CD4-positive, alpha-beta T cell (primary cell): ENCODE data around the gene GRN. TPM values are rescaled to one million over a fixed set of nuclear protein-coding genes. Genes with fewer than 3 reads are reported as not detected.
"Not testable (repeated sequence)": the region's sequence is repeated elsewhere in the genome, so short reads cannot be mapped to it uniquely, and the experiment has no call there.

ENCODE experiments used
- ATAC-seq: fragments of 200-7000 bp; cut with Tn5 transposase; one replicate; pipeline ENCODE4 v1.10.0; 2022; ENCODE audit warnings: mild to moderate bottlenecking; ENCODE audit not compliant: poor library complexity
- CTCF ChIA-PET: fragments of 350-600 bp; sonication (Branson Sonifier 250); formaldehyde crosslinking; loops from one replicate; lab custom pipeline; 2021; ENCODE audit warnings: antibody characterized with exemption, inconsistent platforms; lab: Charles Lee
- POLR2A ChIA-PET: fragments of 350-600 bp; sonication (Branson Sonifier 250); formaldehyde crosslinking; loops from one replicate; lab custom pipeline; 2021; ENCODE audit warnings: antibody characterized with exemption, inconsistent platforms; lab: Charles Lee
- DNase-seq, 14 experiments: peaks; one replicate each; pipeline ENCODE4 v3.0.0-alpha.2; 2013 to 2020; ENCODE audit warnings: mixed read lengths in 2 of 14
- H3K27ac ChIP-seq, 2 donors: one replicate each; pipeline versions ENCODE4 v1.5.1 to v1.7.0; 2013; ENCODE audit warnings: low read length in 2 of 2, low read depth in 1 of 2, mild to moderate bottlenecking in 1 of 2
- H3K27me3 ChIP-seq, 2 experiments: 1 replicate in 1 of 2; 2 replicates in 1 of 2; pipeline versions ENCODE4 v1.6.1 to v1.7.0; 2013; ENCODE audit warnings: low read length in 2 of 2, control low read depth in 1 of 2, mild to moderate bottlenecking in 1 of 2, moderate library complexity in 1 of 2; ENCODE audit not compliant: insufficient read depth in 2 of 2, control insufficient read depth in 1 of 2
- H3K36me3 ChIP-seq: one replicate; pipeline ENCODE4 v1.6.1; 2013; ENCODE audit warnings: low read length, control low read depth; ENCODE audit not compliant: insufficient read depth
- H3K4me1 ChIP-seq: one replicate; pipeline ENCODE4 v1.6.1; 2013; ENCODE audit warnings: low read length, control low read depth; ENCODE audit not compliant: insufficient read depth
- H3K4me3 ChIP-seq: one replicate; pipeline ENCODE4 v1.5.1; 2013; ENCODE audit warnings: mild to moderate bottlenecking, low read length, moderate library complexity
- H3K9me3 ChIP-seq, 2 experiments: 1 replicate in 1 of 2; 2 replicates in 1 of 2; pipeline versions ENCODE4 v1.6.1 to v1.7.0; 2013; ENCODE audit warnings: low read length in 2 of 2, mild to moderate bottlenecking in 2 of 2, control low read depth in 1 of 2, moderate library complexity in 1 of 2; ENCODE audit not compliant: control insufficient read depth in 1 of 2, insufficient read depth in 1 of 2
- H3K27ac Mint-ChIP-seq: one replicate; pipeline ENCODE4 v1.8.0; 2020; ENCODE audit warnings: mixed read lengths
- H3K27me3 Mint-ChIP-seq: one replicate; pipeline ENCODE4 v1.8.0; 2021; ENCODE audit warnings: mixed read lengths
- H3K36me3 Mint-ChIP-seq: one replicate; pipeline ENCODE4 v1.8.0; 2021; ENCODE audit warnings: low read depth, mixed read lengths
- H3K4me1 Mint-ChIP-seq: one replicate; pipeline ENCODE4 v1.8.0; 2021; ENCODE audit warnings: low read depth, mixed read lengths
- H3K4me3 Mint-ChIP-seq: one replicate; pipeline ENCODE4 v1.8.0; 2020; ENCODE audit warnings: mild to moderate bottlenecking, mixed read lengths
- H3K9me3 Mint-ChIP-seq: one replicate; pipeline ENCODE4 v1.8.0; 2020; ENCODE audit warnings: mixed read lengths
- intact Hi-C, 2 experiments: fragments of 100-400 bp; cut with DNase I in 1 of 2; cut with micrococcal nuclease in 1 of 2; formaldehyde crosslinking; loops; one replicate each; pipeline versions ENCODE4 v1.15.1 to v1.9.0; 2023 to 2025; cut with DNase I, micrococcal nuclease
- total RNA-seq, 174 experiments: library from RNA in 2 of 174; stranded (reverse) in 2 of 174; gene quantifications; one replicate each; pipeline ENCODE4 v1.2.3 and lab custom pipeline; 2021 to 2026
- TF ChIP-seq, protein P1 (sequence below): fragments of 200-600 bp; IDR thresholded peaks from one replicate; pipeline ENCODE4 v1.8.0; 2022; ENCODE audit warnings: antibody characterized with exemption, mild to moderate bottlenecking

The GRN gene
- total RNA-seq, 2 experiments from 2014 or later, result 15.3 to 16.1 TPM

DNA sequence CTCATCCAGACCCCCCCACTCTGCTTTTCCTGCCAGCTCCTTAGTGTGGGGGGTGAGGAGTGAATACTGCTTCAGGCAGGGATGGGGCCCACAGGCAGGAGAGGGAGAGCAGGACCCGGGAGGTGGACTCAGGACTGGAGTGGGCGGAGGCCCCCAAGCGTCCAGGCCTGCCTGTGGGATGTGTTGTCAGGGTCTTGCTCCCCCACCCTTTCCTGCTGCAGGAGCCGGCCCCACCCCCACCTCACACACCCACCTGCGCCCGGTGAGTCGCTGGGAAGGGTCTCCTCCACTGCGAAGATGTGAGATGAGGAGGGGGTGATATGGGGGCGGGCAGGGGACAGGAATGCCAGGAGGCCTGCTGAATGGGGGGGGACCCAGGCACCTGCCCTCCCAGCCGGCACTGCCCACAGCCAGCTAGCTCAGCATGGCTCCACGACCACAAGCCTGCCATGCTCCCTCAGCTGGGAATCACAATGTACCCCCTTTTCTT, 17.4 kb downstream of the GRN start:
- peaks cover 21 to 22% of the 10 kb centered on the region in 2 experiments for H3K27me3 ChIP-seq
- POLR2A ChIA-PET, result interaction anchor here (1.7 to 2.1 kb wide), 2 partner anchors 8 to 17 kb away, joined by 7 to 14 read pairs; partner anchors contain the start of gene GRN
- no peaks in the 10 kb centered on the region for H3K36me3 ChIP-seq
- intact Hi-C loops, result no loop called here
- H3K9me3 ChIP-seq, result no peaks in the 10 kb centered on the region
- H3K9me3 Mint-ChIP-seq, result no peaks in the 10 kb centered on the region
- H3K4me3 ChIP-seq, result no peak overlapping the region
- H3K36me3 Mint-ChIP-seq, result no peaks in the 10 kb centered on the region
- DNase-seq (peak in 1 of 14 experiments; percentile 38), ATAC-seq (no peak)
- CTCF ChIA-PET, result interaction anchor here (1.3 to 1.5 kb wide), 3 partner anchors 8 to 153 kb away, joined by 3 to 7 read pairs (median 3); partner anchors contain the start of gene GRN
- H3K27me3 Mint-ChIP-seq, result peaks cover 45% of the 10 kb centered on the region
- no peak overlapping the region for H3K27ac ChIP-seq
- no peak overlapping the region for H3K4me3 Mint-ChIP-seq
- H3K4me1 ChIP-seq, result peaks cover 13% of the 10 kb centered on the region
- H3K27ac Mint-ChIP-seq, result no peak overlapping the region
- TF ChIP-seq, protein P1, sequence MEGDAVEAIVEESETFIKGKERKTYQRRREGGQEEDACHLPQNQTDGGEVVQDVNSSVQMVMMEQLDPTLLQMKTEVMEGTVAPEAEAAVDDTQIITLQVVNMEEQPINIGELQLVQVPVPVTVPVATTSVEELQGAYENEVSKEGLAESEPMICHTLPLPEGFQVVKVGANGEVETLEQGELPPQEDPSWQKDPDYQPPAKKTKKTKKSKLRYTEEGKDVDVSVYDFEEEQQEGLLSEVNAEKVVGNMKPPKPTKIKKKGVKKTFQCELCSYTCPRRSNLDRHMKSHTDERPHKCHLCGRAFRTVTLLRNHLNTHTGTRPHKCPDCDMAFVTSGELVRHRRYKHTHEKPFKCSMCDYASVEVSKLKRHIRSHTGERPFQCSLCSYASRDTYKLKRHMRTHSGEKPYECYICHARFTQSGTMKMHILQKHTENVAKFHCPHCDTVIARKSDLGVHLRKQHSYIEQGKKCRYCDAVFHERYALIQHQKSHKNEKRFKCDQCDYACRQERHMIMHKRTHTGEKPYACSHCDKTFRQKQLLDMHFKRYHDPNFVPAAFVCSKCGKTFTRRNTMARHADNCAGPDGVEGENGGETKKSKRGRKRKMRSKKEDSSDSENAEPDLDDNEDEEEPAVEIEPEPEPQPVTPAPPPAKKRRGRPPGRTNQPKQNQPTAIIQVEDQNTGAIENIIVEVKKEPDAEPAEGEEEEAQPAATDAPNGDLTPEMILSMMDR, result no peak
- H3K4me1 Mint-ChIP-seq, result peaks cover 8% of the 10 kb centered on the region

DNA sequence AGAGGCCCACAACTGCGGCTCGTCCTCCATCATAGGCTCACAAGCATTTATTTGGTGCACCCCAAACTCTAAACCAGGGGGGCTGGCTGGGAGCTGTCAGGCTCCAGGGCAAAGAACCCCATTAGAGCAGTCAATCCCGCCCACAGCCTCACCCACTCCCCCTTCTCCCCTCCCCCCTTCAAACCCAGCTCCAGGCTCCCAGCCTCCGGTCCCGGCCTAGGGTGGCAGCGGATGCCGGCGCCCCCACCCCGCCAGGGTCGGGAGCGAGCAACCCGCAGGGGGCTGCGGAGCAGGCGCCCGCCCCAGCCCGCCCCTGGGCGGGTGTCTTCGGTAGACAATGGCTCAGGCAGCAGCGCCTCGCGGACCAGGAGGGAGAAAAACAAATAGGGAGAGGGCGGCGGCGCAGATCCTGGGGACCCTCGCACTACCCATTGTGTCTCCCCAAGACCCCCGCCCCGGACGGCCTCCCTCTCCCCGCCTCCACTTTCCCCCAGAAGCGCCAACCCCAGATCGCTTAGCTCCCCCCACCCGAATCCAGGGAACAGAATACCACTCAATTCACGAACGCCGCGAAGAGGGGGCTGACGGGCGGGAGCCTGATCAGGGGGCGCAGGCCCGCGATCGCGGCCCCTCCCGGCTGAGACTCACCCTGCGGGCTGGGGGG, 18.0 kb downstream of the GRN start:
- Histone ChIP-seq H3K9me3 (no peaks in the 10 kb centered on the region), H3K4me1 (peaks cover 13% of the 10 kb centered on the region), H3K36me3 (no peaks in the 10 kb centered on the region), H3K4me3 (peak overlapping the region; percentile 54), H3K27me3 (peaks cover 21 to 22% of the 10 kb centered on the region in 2 experiments), H3K27ac (no peak overlapping the region)
- Mint-ChIP-seq H3K27me3 (peaks cover 50% of the 10 kb centered on the region), H3K4me3 (peak overlapping the region; percentile 76), H3K36me3 (no peaks in the 10 kb centered on the region), H3K27ac (no peak overlapping the region), H3K9me3 (no peaks in the 10 kb centered on the region), H3K4me1 (peaks cover 8% of the 10 kb centered on the region)
- ChIA-PET CTCF (interaction anchor here (0.5 to 1.5 kb wide), 9 partner anchors 9 to 403 kb away, joined by 3 to 10 read pairs (median 4); partner anchors contain the start of gene GRN), POLR2A (interaction anchor here (0.7 to 2.1 kb wide), 5 partner anchors 9 to 187 kb away, joined by 3 to 14 read pairs (median 6); partner anchors contain the start of genes GRN and TMUB2)
- TF ChIP-seq, protein P1, result no peak
- peak; percentile 35 for ATAC-seq
- intact Hi-C loops, result no loop called here
- DNase-seq, result peak in 3 of 14 experiments; percentile 20 to 45 (median 41)

DNA sequence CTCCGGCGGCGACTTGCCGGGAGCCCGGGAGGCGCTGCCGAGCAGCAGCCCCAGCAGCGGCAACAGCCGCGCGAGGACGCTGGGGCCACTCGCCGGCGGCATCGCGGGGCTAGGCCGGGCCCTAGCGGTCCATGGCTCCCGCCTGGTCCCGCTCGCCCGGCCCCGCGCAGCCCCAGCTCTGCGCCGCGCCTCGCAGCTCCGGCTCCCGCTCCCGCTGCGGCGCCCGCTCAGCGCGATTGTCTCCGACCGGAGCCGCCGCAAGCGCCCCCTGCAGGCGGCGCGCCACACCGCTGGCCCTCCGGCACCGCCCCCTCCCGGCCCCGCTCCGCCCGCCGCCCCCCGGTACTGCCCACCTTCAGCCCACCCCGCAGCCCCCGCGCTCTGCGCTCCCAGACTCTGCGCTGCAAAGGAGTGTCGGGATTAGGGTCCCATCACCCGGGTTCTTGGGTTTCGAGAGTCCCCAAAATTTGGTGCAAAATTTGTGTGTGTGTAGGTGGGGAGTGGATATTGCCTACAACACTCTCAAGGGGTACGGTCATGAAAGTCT, 18.6 kb downstream of the GRN start, which contains the start of gene FAM171A2:
Gene FAM171A2, minus strand, starts transcription at position 241 of the 547 bp plus-strand sequence. Its CDS starts 139 bp downstream, at position 102.
- no peaks in the 10 kb centered on the region for H3K9me3 ChIP-seq
- Mint-ChIP-seq H3K4me1 (peaks cover 7% of the 10 kb centered on the region), H3K9me3 (no peaks in the 10 kb centered on the region), H3K27ac (no peak within 1 kb of the TSS), H3K4me3 (peak within 1 kb of the TSS; percentile 85), H3K36me3 (no peaks in the 10 kb centered on the region), H3K27me3 (peaks cover 50% of the 10 kb centered on the region)
- CTCF ChIA-PET, result interaction anchor here (0.5 to 1.5 kb wide), 7 partner anchors 9 to 403 kb away, joined by 3 to 10 read pairs (median 5); partner anchors contain the start of gene GRN
- TF ChIP-seq, protein P1, result peak; percentile 35
- peaks cover 13% of the 10 kb centered on the region for H3K4me1 ChIP-seq
- peak within 1 kb of the TSS; percentile 54 for H3K4me3 ChIP-seq
- intact Hi-C loops, result no loop called here
- H3K27me3 ChIP-seq, result peaks cover 21 to 22% of the 10 kb centered on the region in 2 experiments
- no peaks in the 10 kb centered on the region for H3K36me3 ChIP-seq
- no peak within 1 kb of the TSS for H3K27ac ChIP-seq
- POLR2A ChIA-PET, result interaction anchor here (0.7 to 2.1 kb wide), 5 partner anchors 10 to 187 kb away, joined by 3 to 14 read pairs (median 6); partner anchors contain the start of genes GRN and TMUB2
- ATAC-seq, result peak; percentile 93
- peak; percentile 36 to 89 (median 64) for DNase-seq

DNA sequence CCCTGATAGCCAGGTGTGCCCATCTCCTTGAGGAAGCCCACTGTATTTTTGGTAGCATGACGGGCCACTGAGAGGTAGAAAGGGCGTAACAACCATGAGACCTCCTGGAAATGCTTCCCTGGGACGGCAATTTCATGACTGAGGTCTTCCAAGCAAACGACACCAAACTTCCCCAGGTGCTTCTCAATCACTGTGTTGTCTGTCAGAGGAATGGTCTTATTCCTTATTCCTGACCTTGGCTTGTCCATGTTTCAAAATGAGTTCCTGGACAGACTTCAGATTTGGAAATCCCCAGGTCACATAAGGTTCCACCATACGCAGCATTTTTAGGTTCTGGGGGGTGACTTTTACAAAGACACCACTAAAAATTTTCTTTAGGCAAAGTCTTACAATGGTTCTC, 19.9 kb downstream of the GRN start:
- H3K4me1 Mint-ChIP-seq, CTCF ChIA-PET, H3K9me3 ChIP-seq, H3K36me3 Mint-ChIP-seq, H3K36me3 ChIP-seq, H3K9me3 Mint-ChIP-seq, intact Hi-C loops, H3K4me3 ChIP-seq, ATAC-seq, H3K27ac Mint-ChIP-seq, POLR2A ChIA-PET, H3K27ac ChIP-seq, DNase-seq: not testable (repeated sequence)
- Mint-ChIP-seq H3K27me3 (peaks cover 58% of the 10 kb centered on the region), H3K4me3 (peak overlapping the region; percentile 37)
- Histone ChIP-seq H3K4me1 (peaks cover 14% of the 10 kb centered on the region), H3K27me3 (peaks cover 21 to 22% of the 10 kb centered on the region in 2 experiments)
